Fibroblast of villous mesenchyme (primary cell): Measurements from ENCODE around the gene HORMAD2. TPM values are rescaled to one million over a fixed set of nuclear protein-coding genes. Genes with fewer than 3 reads are reported as not detected.

Experiments
- DNase-seq: peaks from one replicate; pipeline ENCODE4 v3.0.0-alpha.2; 2010; ENCODE audit warnings: low read depth
- H3K4me3 ChIP-seq: 2 replicates; pipeline ENCODE4 v1.5.1; 2011; ENCODE audit warnings: low read depth, mild to moderate bottlenecking, low read length
- total RNA-seq: library from RNA; depleted of rRNA; stranded (reverse); fragments of >200 nt; gene quantifications from 2 replicates; pipeline ENCODE4 v1.2.3, GENCODE V29; 2012
- TF ChIP-seq, protein P1 (sequence below): IDR thresholded peaks from 2 replicates; pipeline ENCODE4 v1.5.1; 2012; ENCODE audit warnings: low read depth, mild to moderate bottlenecking, low read length; ENCODE audit not compliant: insufficient read depth

The HORMAD2 gene
- total RNA-seq, 1 donor, result not detected

GRCh38 chr22:30204742-30205111, 124.5 kb downstream of the HORMAD2 start:
- TF ChIP-seq, protein P1, sequence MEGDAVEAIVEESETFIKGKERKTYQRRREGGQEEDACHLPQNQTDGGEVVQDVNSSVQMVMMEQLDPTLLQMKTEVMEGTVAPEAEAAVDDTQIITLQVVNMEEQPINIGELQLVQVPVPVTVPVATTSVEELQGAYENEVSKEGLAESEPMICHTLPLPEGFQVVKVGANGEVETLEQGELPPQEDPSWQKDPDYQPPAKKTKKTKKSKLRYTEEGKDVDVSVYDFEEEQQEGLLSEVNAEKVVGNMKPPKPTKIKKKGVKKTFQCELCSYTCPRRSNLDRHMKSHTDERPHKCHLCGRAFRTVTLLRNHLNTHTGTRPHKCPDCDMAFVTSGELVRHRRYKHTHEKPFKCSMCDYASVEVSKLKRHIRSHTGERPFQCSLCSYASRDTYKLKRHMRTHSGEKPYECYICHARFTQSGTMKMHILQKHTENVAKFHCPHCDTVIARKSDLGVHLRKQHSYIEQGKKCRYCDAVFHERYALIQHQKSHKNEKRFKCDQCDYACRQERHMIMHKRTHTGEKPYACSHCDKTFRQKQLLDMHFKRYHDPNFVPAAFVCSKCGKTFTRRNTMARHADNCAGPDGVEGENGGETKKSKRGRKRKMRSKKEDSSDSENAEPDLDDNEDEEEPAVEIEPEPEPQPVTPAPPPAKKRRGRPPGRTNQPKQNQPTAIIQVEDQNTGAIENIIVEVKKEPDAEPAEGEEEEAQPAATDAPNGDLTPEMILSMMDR, result no peak
- DNase-seq, result peak; percentile 85
- H3K4me3 ChIP-seq, result no peak overlapping the region

DNA sequence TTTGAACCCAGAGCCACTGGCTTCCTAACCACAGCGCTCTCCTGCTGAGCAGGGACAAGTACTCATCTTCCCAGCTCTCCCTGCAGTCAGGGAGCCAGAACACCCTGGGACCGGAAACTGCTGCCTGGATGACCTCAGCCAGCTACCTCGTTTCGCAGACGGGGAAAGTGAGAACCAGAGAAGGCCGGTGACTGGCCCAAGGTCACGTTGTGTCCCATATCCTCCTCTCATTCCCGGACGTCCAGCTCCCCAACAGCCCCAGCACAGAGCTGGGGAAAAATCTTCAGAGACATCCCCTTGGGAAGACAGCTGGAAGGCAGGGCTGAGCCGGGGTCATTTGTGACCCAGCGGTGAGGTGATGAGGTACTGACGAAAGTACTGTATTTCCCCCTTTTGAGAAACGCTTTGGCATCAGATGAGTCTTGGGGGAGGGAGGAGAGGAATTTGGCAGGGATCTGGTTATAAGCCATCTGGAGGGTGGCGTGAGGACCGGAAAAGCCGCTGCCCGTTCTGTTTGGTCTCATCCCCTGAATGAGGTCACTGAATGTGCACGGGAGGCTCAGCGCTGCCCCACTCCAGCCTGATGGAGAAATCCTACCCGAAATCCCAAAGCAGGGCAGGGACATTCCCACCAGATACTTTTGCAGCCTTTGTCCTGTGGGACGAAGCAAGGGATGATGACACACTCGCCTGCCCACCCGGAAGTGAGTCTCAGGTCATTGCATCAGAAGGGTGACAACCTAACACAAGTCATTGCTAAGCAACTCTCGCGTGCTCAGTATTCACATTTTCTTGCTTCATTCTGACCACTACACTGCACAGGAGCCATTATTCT, 125.2 kb downstream of the HORMAD2 start:
- TF ChIP-seq, protein P1, result no peak
- no peak overlapping the region for H3K4me3 ChIP-seq
- peak; percentile 97 for DNase-seq

GRCh38 chr22:30206944-30207343, 126.7 kb downstream of the HORMAD2 start:
- TF ChIP-seq, protein P1, result no peak
- no peak overlapping the region for H3K4me3 ChIP-seq
- DNase-seq, result peak; percentile 92

DNA sequence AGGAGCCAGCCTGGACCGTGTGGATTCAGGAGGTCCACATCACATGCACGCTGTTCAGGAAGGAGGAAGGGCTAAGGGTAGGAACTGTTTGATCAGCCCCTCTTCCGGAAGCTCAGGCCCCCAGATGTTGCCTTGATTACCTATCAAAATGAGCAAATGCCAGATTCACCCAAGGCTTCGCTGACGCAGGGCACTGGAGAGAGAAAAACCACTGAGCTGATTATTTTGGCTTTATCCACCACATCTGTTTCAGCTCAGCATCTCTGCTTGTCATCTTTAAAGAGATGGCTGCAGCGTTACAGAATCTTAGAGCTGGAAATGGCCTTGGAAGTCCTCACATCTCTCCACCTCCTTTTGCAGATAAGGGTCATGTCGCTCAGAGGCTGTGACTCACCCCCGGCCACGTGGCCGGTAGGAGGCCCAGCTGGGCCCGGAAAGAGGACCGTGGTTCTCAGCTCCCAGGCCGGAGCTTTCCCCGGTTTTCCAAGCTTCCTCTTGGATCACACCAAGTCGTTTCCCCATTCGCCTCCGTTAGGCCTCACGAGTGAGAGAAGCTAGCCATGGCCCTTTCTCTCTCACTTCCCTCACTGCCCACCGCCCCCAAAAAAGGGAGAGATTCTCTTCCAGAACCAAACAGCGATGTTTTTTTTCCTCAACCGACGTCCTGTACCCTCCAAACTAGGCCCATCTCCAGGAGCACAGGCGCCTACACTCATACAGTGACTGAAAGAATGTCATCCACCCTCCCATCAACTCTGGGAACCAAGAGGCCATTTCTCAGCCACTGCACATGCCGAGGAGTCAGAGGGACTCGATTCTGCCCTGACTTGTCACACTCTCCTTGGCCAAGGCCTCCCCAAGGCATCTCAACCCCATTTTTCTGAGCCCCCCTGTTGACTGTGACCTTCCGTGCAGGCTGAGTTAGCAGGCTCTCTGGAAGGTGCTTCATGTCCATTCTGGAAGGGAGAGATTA, 128.7 kb downstream of the HORMAD2 start:
- peak; percentile 99 for DNase-seq
- H3K4me3 ChIP-seq, result no peak overlapping the region
- TF ChIP-seq, protein P1, result no peak

DNA sequence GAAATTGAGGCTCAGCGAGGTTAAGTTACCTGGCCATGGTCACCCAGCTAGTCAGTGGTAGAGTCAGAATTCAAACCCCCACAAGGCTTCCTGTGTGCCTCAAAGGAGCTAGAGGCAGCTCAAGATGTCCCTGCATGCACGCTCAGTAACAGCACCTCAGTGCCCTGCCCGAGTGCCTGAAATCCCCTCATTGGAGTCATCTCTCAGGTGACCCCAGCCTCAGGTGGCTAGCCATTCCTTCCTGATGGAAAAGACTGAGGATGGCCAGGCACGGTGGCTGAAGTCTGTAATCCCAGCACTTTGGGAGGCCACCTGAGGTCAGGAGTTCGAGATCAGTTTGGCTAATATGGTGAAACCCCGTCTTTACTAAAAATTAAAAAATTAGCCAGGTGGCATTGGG, 129.4 kb downstream of the HORMAD2 start:
- TF ChIP-seq, protein P1, result no peak
- no peak for DNase-seq
- no peak overlapping the region for H3K4me3 ChIP-seq

GRCh38 chr22:30210235-30210909, 130.1 kb downstream of the HORMAD2 start:
- TF ChIP-seq, protein P1, result no peak
- peak; percentile 55 for DNase-seq
- no peak overlapping the region for H3K4me3 ChIP-seq
